Keratinocyte (primary cell): ENCODE results near the gene CCDC32.

ENCODE experiments used
- CTCF ChIP-seq, 3 experiments: IDR thresholded peaks in 1 of 3; conservative IDR thresholded peaks in 1 of 3; optimal IDR thresholded peaks in 1 of 3; 2 replicates in 2 of 3; 3 replicates in 1 of 3; pipeline versions ENCODE3 to v1.5.1; 2011; ENCODE audit warnings: low read length in 3 of 3, mild to moderate bottlenecking in 3 of 3, moderate library complexity in 2 of 3, control low read depth in 1 of 3, inconsistent platforms in 1 of 3; ENCODE audit not compliant: insufficient read depth in 2 of 3; ENCODE audit errors: extremely low read depth in 1 of 3
- EZH2 ChIP-seq: IDR thresholded peaks from one replicate; pipeline ENCODE4 v1.6.1; 2012; ENCODE audit warnings: inconsistent platforms, mild to moderate bottlenecking, low read length, moderate library complexity

GRCh38 chr15:40595219-40595618 is 30.4 kb upstream of the CCDC32 start:
- TF ChIP-seq EZH2 (no peak), CTCF (optimal IDR thresholded peaks at IDR 0.05 in 1 of 3, IDR thresholded peaks at IDR 0.05 in 1 of 3, conservative IDR thresholded peaks at IDR 0.05 in 1 of 3; ENCODE audit: extremely low read depth in 1 of 3, insufficient read depth in 2 of 3, low read length in 3 of 3) (no peak)
